Liver (tissue), 3 donors: ENCODE measurements around the gene ADNP.

ENCODE experiments used
- ATF3 ChIP-seq: IDR thresholded peaks from 2 replicates; pipeline ENCODE4 v1.6.1; 2016; ENCODE audit warnings: antibody characterized with exemption
- CTCF ChIP-seq: fragments of 150-350 bp; IDR thresholded peaks from 2 replicates; pipeline ENCODE4 v1.5.1; 2017; ENCODE audit warnings: improper control_type of control experiment, low read depth, low read length; ENCODE audit not compliant: missing input control
- EGR1 ChIP-seq, 2 donors: IDR thresholded peaks; 2 replicates each; pipeline ENCODE4 v1.6.1; 2016 to 2018; ENCODE audit warnings: antibody characterized with exemption in 2 of 2, low read depth in 2 of 2
- FOXA1 ChIP-seq: IDR thresholded peaks from 2 replicates; pipeline ENCODE4 v1.6.1; 2016; ENCODE audit warnings: antibody characterized with exemption
- GABPA ChIP-seq, 2 donors: IDR thresholded peaks in 1 of 2; conservative IDR thresholded peaks in 1 of 2; 2 replicates each; pipeline ENCODE4 v1.6.1; 2016; ENCODE audit warnings: antibody characterized with exemption in 2 of 2, mild to moderate bottlenecking in 1 of 2, moderate library complexity in 1 of 2
- JUND ChIP-seq, 2 donors: IDR thresholded peaks; 2 replicates each; pipeline ENCODE4 v1.6.1; 2016; ENCODE audit warnings: antibody characterized with exemption in 2 of 2
- MAX ChIP-seq: IDR thresholded peaks from 2 replicates; pipeline ENCODE4 v1.6.1; 2016; ENCODE audit warnings: antibody characterized with exemption
- NR2F2 ChIP-seq: IDR thresholded peaks from 2 replicates; pipeline ENCODE4 v1.6.1; 2016; ENCODE audit warnings: antibody characterized with exemption
- RAD21 ChIP-seq, 2 donors: IDR thresholded peaks; 2 replicates each; pipeline ENCODE4 v1.6.1; 2016; ENCODE audit warnings: antibody characterized with exemption in 2 of 2, mild to moderate bottlenecking in 2 of 2
- REST ChIP-seq: IDR thresholded peaks from 2 replicates; pipeline ENCODE4 v1.6.1; 2016; ENCODE audit warnings: antibody characterized with exemption, mild to moderate bottlenecking
- SP1 ChIP-seq: IDR thresholded peaks from 2 replicates; pipeline ENCODE4 v1.6.1; 2018; ENCODE audit warnings: antibody characterized with exemption, mild to moderate bottlenecking
- TAF1 ChIP-seq: conservative IDR thresholded peaks from 2 replicates; pipeline ENCODE4 v1.6.1; 2016; ENCODE audit warnings: antibody characterized with exemption, mild to moderate bottlenecking
- YY1 ChIP-seq: IDR thresholded peaks from 2 replicates; pipeline ENCODE4 v1.6.1; 2016; ENCODE audit warnings: antibody characterized with exemption, mild to moderate bottlenecking
- ZBTB33 ChIP-seq: IDR thresholded peaks from 2 replicates; pipeline ENCODE4 v1.6.1; 2016; ENCODE audit warnings: antibody characterized with exemption
- donor health status: healthy.
- donor health status: healthy.

GRCh38 chr20:50926530-50926929 is 4.7 kb downstream of the ADNP start:
- TF ChIP-seq CTCF = no peak
- TF ChIP-seq YY1 = no peak
- TF ChIP-seq EGR1 (IDR thresholded peaks at IDR 0.05; ENCODE audit: low read depth in 2 of 2) = no peak
- TF ChIP-seq JUND (IDR thresholded peaks at IDR 0.05) = no peak
- no peak for TF ChIP-seq SP1
- no peak for TF ChIP-seq MAX
- no peak for TF ChIP-seq TAF1
- TF ChIP-seq REST = no peak
- TF ChIP-seq RAD21 (IDR thresholded peaks at IDR 0.05) = no peak
- no peak for TF ChIP-seq GABPA (IDR thresholded peaks at IDR 0.05 in 1 of 2, conservative IDR thresholded peaks at IDR 0.05 in 1 of 2)
- no peak for TF ChIP-seq FOXA1
- TF ChIP-seq ATF3 = no peak
- TF ChIP-seq ZBTB33 = no peak
- TF ChIP-seq NR2F2 = no peak
